ENCODE data around the gene HDHD5. TPM values are rescaled to one million over a fixed set of nuclear protein-coding genes. Genes with fewer than 3 reads are reported as not detected.
A peak's percentile ranks its signal among the peaks of the same experiment; 100 is the strongest.
"Not testable (repeated sequence)": the region's sequence is repeated elsewhere in the genome, so short reads cannot be mapped to it uniquely, and the experiment has no call there.

Gene HDHD5
- polyA plus RNA-seq, 1 experiment, result 35.3 TPM

DNA sequence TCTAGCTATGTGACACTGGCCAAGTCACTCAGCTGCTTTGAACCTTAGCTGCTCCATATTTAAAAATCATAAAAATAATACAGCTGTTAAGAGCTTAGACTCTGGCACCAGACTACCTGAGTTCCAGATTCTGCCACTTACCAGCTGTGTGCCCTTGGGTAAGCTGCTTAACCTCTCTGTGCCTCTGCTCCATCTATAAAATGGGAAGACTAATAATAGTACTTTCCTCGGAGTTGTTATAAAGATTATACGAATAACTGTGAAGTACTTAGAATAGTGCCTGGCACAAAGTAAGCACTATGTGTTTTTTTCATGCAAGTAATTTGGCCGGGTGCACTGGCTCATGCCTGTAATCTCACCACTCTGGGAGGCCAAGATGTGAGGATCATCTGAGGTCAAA is 1.4 kb downstream of the HDHD5 start:
- Histone ChIP-seq H3K4me3 (ENCODE audit: low read depth, low read length) (peak overlapping the region; percentile 72; the same call in 1 of the 2 replicates), H3K36me3 (ENCODE audit: control insufficient read depth, insufficient read depth, low read length) (no peaks in the 10 kb centered on the region), H3K27me3 (ENCODE audit: control insufficient read depth, insufficient read depth, low read length) (no peaks in the 10 kb centered on the region)
- ChIA-PET POLR2A (no interaction called here), CTCF (interaction anchor here (1.2 to 9.9 kb wide), 2 partner anchors 14 to 69 kb away, joined by 3 to 104 read pairs; no protein-coding TSS in a partner anchor)
- TF ChIP-seq, protein P1, sequence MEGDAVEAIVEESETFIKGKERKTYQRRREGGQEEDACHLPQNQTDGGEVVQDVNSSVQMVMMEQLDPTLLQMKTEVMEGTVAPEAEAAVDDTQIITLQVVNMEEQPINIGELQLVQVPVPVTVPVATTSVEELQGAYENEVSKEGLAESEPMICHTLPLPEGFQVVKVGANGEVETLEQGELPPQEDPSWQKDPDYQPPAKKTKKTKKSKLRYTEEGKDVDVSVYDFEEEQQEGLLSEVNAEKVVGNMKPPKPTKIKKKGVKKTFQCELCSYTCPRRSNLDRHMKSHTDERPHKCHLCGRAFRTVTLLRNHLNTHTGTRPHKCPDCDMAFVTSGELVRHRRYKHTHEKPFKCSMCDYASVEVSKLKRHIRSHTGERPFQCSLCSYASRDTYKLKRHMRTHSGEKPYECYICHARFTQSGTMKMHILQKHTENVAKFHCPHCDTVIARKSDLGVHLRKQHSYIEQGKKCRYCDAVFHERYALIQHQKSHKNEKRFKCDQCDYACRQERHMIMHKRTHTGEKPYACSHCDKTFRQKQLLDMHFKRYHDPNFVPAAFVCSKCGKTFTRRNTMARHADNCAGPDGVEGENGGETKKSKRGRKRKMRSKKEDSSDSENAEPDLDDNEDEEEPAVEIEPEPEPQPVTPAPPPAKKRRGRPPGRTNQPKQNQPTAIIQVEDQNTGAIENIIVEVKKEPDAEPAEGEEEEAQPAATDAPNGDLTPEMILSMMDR (IDR thresholded peaks at IDR 0.05; ENCODE audit: insufficient read depth, low read depth, low read length), result no peak
- no peak for DNase-seq (ENCODE audit: low read depth)

- TF ChIP-seq, protein P1 (IDR thresholded peaks at IDR 0.05; ENCODE audit: insufficient read depth, low read depth, low read length), result no peak
- no peaks in the 10 kb centered on the region for H3K27me3 ChIP-seq (ENCODE audit: control insufficient read depth, insufficient read depth, low read length)
- POLR2A ChIA-PET, result no interaction called here
- no peaks in the 10 kb centered on the region for H3K36me3 ChIP-seq (ENCODE audit: control insufficient read depth, insufficient read depth, low read length)
- CTCF ChIA-PET, result interaction anchor here (1.1 to 9.9 kb wide), 2 partner anchors 12 to 16 kb away, joined by 3 to 104 read pairs; no protein-coding TSS in a partner anchor
- no peak for DNase-seq (ENCODE audit: low read depth)
- H3K4me3 ChIP-seq (ENCODE audit: low read depth, low read length), result no peak overlapping the region
These were observed 3.1 kb downstream of the HDHD5 start for GRCh38 chr22:17155941-17156340.

- CTCF ChIA-PET, result interaction anchor here (1.2 to 1.3 kb wide), 2 partner anchors 14 to 19 kb away, joined by 3 to 5 read pairs; no protein-coding TSS in a partner anchor
- Histone ChIP-seq H3K27me3 (ENCODE audit: control insufficient read depth, insufficient read depth, low read length) (no peaks in the 10 kb centered on the region), H3K4me3 (ENCODE audit: low read depth, low read length) (no peak overlapping the region), H3K36me3 (ENCODE audit: control insufficient read depth, insufficient read depth, low read length) (0 out of 2 replicates have a peak, but pooled peaks cover 3% of the 10 kb centered on the region)
- TF ChIP-seq, protein P1 (IDR thresholded peaks at IDR 0.05; ENCODE audit: insufficient read depth, low read depth, low read length), result no peak
- no peak for DNase-seq (ENCODE audit: low read depth)
- POLR2A ChIA-PET, result no interaction called here
These were observed 6.1 kb downstream of the HDHD5 start for GRCh38 chr22:17152971-17153370.

DNA sequence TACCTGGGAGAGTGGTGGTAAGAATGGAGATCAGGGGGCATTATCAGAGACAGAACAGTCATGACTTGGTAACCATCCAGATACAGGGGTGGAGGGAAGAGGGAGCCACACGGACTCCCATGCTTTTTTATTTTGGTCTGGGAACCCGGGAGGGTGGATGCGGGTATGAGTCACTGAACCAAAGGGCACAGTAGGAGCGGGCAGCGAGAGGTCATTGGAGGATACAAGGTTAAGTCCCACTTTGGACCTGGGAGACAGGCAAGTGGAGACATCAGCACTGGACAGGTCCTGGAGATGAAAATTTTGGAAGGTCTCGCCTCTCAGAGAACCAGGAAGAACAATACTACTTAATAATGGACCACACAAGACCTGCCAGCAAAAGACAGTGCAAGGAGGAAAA is 6.7 kb downstream of the HDHD5 start:
- no peak for DNase-seq (ENCODE audit: low read depth)
- CTCF ChIA-PET, result interaction anchor here (1.3 kb wide), 1 partner anchor 19 kb away, joined by 5 read pairs; no protein-coding TSS in a partner anchor
- TF ChIP-seq, protein P1 (IDR thresholded peaks at IDR 0.05; ENCODE audit: insufficient read depth, low read depth, low read length), result no peak
- H3K36me3 ChIP-seq (ENCODE audit: control insufficient read depth, insufficient read depth, low read length), result peaks cover 6% of the 10 kb centered on the region
- no peaks in the 10 kb centered on the region for H3K27me3 ChIP-seq (ENCODE audit: control insufficient read depth, insufficient read depth, low read length)
- POLR2A ChIA-PET, result no interaction called here
- H3K4me3 ChIP-seq (ENCODE audit: low read depth, low read length), result no peak overlapping the region

- ChIA-PET CTCF (interaction anchor here (1.0 kb wide), 1 partner anchor 23 kb away, joined by 4 read pairs; no protein-coding TSS in a partner anchor), POLR2A (no interaction called here)
- TF ChIP-seq, protein P1 (IDR thresholded peaks at IDR 0.05; ENCODE audit: insufficient read depth, low read depth, low read length), result no peak
- no peaks in the 10 kb centered on the region for H3K27me3 ChIP-seq (ENCODE audit: control insufficient read depth, insufficient read depth, low read length)
- no peak for DNase-seq (ENCODE audit: low read depth)
- H3K36me3 ChIP-seq (ENCODE audit: control insufficient read depth, insufficient read depth, low read length), result peaks cover 6% of the 10 kb centered on the region
- H3K4me3 ChIP-seq (ENCODE audit: low read depth, low read length), result no peak overlapping the region
These were observed 9.8 kb downstream of the HDHD5 start for GRCh38 chr22:17149076-17149815.

GRCh38 chr22:17147458-17147857 is 11.6 kb downstream of the HDHD5 start:
- POLR2A ChIA-PET; H3K27me3 ChIP-seq (ENCODE audit: control insufficient read depth, insufficient read depth, low read length); H3K4me3 ChIP-seq (ENCODE audit: low read depth, low read length); DNase-seq (ENCODE audit: low read depth): not testable (repeated sequence)
- CTCF ChIA-PET, result interaction anchor here (0.7 to 0.9 kb wide), 2 partner anchors 24 to 69 kb away, joined by 3 read pairs; no protein-coding TSS in a partner anchor
- peaks cover 13% of the 10 kb centered on the region for H3K36me3 ChIP-seq (ENCODE audit: control insufficient read depth, insufficient read depth, low read length)

Data from BJ (cell line).